ENCODE data around the gene CA5A. TPM values are rescaled to one million over a fixed set of nuclear protein-coding genes. Genes with fewer than 3 reads are reported as not detected.

Gene CA5A
- total and polyA plus RNA-seq, 9 of the 15 experiments (the other 6 are each of a cell fraction or from before 2014, with no cell fraction given), result not detected

- TF ChIP-seq, protein P1, sequence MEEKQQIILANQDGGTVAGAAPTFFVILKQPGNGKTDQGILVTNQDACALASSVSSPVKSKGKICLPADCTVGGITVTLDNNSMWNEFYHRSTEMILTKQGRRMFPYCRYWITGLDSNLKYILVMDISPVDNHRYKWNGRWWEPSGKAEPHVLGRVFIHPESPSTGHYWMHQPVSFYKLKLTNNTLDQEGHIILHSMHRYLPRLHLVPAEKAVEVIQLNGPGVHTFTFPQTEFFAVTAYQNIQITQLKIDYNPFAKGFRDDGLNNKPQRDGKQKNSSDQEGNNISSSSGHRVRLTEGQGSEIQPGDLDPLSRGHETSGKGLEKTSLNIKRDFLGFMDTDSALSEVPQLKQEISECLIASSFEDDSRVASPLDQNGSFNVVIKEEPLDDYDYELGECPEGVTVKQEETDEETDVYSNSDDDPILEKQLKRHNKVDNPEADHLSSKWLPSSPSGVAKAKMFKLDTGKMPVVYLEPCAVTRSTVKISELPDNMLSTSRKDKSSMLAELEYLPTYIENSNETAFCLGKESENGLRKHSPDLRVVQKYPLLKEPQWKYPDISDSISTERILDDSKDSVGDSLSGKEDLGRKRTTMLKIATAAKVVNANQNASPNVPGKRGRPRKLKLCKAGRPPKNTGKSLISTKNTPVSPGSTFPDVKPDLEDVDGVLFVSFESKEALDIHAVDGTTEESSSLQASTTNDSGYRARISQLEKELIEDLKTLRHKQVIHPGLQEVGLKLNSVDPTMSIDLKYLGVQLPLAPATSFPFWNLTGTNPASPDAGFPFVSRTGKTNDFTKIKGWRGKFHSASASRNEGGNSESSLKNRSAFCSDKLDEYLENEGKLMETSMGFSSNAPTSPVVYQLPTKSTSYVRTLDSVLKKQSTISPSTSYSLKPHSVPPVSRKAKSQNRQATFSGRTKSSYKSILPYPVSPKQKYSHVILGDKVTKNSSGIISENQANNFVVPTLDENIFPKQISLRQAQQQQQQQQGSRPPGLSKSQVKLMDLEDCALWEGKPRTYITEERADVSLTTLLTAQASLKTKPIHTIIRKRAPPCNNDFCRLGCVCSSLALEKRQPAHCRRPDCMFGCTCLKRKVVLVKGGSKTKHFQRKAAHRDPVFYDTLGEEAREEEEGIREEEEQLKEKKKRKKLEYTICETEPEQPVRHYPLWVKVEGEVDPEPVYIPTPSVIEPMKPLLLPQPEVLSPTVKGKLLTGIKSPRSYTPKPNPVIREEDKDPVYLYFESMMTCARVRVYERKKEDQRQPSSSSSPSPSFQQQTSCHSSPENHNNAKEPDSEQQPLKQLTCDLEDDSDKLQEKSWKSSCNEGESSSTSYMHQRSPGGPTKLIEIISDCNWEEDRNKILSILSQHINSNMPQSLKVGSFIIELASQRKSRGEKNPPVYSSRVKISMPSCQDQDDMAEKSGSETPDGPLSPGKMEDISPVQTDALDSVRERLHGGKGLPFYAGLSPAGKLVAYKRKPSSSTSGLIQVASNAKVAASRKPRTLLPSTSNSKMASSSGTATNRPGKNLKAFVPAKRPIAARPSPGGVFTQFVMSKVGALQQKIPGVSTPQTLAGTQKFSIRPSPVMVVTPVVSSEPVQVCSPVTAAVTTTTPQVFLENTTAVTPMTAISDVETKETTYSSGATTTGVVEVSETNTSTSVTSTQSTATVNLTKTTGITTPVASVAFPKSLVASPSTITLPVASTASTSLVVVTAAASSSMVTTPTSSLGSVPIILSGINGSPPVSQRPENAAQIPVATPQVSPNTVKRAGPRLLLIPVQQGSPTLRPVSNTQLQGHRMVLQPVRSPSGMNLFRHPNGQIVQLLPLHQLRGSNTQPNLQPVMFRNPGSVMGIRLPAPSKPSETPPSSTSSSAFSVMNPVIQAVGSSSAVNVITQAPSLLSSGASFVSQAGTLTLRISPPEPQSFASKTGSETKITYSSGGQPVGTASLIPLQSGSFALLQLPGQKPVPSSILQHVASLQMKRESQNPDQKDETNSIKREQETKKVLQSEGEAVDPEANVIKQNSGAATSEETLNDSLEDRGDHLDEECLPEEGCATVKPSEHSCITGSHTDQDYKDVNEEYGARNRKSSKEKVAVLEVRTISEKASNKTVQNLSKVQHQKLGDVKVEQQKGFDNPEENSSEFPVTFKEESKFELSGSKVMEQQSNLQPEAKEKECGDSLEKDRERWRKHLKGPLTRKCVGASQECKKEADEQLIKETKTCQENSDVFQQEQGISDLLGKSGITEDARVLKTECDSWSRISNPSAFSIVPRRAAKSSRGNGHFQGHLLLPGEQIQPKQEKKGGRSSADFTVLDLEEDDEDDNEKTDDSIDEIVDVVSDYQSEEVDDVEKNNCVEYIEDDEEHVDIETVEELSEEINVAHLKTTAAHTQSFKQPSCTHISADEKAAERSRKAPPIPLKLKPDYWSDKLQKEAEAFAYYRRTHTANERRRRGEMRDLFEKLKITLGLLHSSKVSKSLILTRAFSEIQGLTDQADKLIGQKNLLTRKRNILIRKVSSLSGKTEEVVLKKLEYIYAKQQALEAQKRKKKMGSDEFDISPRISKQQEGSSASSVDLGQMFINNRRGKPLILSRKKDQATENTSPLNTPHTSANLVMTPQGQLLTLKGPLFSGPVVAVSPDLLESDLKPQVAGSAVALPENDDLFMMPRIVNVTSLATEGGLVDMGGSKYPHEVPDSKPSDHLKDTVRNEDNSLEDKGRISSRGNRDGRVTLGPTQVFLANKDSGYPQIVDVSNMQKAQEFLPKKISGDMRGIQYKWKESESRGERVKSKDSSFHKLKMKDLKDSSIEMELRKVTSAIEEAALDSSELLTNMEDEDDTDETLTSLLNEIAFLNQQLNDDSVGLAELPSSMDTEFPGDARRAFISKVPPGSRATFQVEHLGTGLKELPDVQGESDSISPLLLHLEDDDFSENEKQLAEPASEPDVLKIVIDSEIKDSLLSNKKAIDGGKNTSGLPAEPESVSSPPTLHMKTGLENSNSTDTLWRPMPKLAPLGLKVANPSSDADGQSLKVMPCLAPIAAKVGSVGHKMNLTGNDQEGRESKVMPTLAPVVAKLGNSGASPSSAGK (IDR thresholded peaks at IDR 0.05), result peak; percentile 53
- TF ChIP-seq NR3C1 (CRISPR knock-in tag; IDR thresholded peaks at IDR 0.05), result 0 out of 2 replicates have a peak, but pooled peaks have one; percentile 60
Observed at GRCh38 chr16:87891764-87892163, 44.6 kb downstream of the CA5A start (continued).

Measured in K562 (cell line).